Body of pancreas (tissue), 4 donors: ENCODE measurements around the gene RNU6-7.

ENCODE experiments used
- POLR2A ChIP-seq, 3 donors: fragments of 450-650 bp; IDR thresholded peaks; one replicate each; pipeline ENCODE4 v1.6.1; 2016; ENCODE audit warnings: antibody characterized with exemption in 3 of 3, mild to moderate bottlenecking in 2 of 3
- TF ChIP-seq, protein P1 (sequence below), 7 experiments: fragments of 450-650 bp in 4 of 7; fragments of 200-600 bp in 3 of 7; sonication (generic) in 3 of 7; IDR thresholded peaks; one replicate each; pipeline ENCODE4 v1.5.1; 2016 to 2019; ENCODE audit warnings: antibody characterized with exemption in 7 of 7

DNA sequence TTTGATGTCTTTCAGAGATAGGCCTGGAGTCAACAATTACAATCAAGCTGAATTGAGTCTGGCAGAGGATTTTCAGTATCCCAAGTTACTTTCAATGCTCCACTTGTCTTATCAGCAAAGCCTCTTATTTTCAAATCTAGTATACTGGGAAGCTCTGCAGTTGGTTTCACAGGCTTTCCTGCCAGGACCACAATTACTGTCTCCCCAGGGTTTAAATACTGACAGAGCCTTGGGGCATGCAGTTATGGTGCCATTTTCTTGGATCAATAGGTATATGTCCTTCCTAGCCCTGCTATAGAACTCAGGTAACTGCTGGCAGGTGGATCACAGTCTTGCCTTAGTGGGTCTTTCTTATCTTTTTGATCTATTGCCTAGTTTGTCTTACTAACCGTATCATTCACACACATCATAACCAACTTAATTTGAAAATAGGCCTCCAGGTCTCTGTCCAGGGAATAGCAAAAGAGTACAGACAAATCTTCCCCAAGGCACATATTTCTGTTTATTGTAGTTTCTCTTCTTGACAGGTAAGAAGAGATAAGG, 23.6 kb downstream of the RNU6-7 start:
- TF ChIP-seq POLR2A (IDR thresholded peaks at IDR 0.05): no peak
- TF ChIP-seq, protein P1, sequence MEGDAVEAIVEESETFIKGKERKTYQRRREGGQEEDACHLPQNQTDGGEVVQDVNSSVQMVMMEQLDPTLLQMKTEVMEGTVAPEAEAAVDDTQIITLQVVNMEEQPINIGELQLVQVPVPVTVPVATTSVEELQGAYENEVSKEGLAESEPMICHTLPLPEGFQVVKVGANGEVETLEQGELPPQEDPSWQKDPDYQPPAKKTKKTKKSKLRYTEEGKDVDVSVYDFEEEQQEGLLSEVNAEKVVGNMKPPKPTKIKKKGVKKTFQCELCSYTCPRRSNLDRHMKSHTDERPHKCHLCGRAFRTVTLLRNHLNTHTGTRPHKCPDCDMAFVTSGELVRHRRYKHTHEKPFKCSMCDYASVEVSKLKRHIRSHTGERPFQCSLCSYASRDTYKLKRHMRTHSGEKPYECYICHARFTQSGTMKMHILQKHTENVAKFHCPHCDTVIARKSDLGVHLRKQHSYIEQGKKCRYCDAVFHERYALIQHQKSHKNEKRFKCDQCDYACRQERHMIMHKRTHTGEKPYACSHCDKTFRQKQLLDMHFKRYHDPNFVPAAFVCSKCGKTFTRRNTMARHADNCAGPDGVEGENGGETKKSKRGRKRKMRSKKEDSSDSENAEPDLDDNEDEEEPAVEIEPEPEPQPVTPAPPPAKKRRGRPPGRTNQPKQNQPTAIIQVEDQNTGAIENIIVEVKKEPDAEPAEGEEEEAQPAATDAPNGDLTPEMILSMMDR (IDR thresholded peaks at IDR 0.05): peak in 1 of 7 experiments; percentile 1
